H1 (cell line): ENCODE measurements around the gene CCDC30. TPM values are rescaled to one million over a fixed set of nuclear protein-coding genes. Genes with fewer than 3 reads are reported as not detected.

Experiments
- CTCF ChIA-PET: fragments of 300-600 bp; sonication (Branson Sonifier 250); formaldehyde crosslinking; loops from one replicate; lab custom pipeline; 2021; ENCODE audit not compliant: partially characterized antibody; lab: Charles Lee
- POLR2A ChIA-PET: fragments of 300-600 bp; sonication (Branson Sonifier 250); formaldehyde crosslinking; loops from one replicate; lab custom pipeline; 2021; ENCODE audit warnings: inconsistent platforms; ENCODE audit not compliant: partially characterized antibody; lab: Charles Lee
- DNase-seq, 2 experiments: peaks; one replicate each; pipeline versions ENCODE4 v3.0.0 to v3.0.0-alpha.2; 2010 to 2022; ENCODE audit warnings: low spot score in 2 of 2, low read depth in 1 of 2, mixed read lengths in 1 of 2
- FAIRE-seq: peaks from 2 replicates; lab custom pipeline; 2011; peaks lifted over from hg19 to GRCh38; lab: Jason Lieb, UNC
- H2AFZ ChIP-seq: 2 replicates; pipeline ENCODE4 v1.8.1; 2012; ENCODE audit warnings: low read length, inconsistent platforms
- H2AK5ac ChIP-seq: 2 replicates; pipeline ENCODE4 v1.6.1; 2013; ENCODE audit warnings: low read depth, low read length
- H2BK120ac ChIP-seq: replicated peaks from 2 replicates; pipeline ENCODE3; 2013; ENCODE audit warnings: low read depth, low read length, inconsistent platforms
- H2BK12ac ChIP-seq: 2 replicates; pipeline ENCODE4 v1.6.1; 2013; ENCODE audit warnings: low read depth, low read length
- H2BK15ac ChIP-seq: 2 replicates; pipeline ENCODE4 v1.6.1; 2013; ENCODE audit warnings: low read length
- H2BK20ac ChIP-seq: 2 replicates; pipeline ENCODE4 v1.6.1; 2013; ENCODE audit warnings: low read length
- H2BK5ac ChIP-seq: 2 replicates; pipeline ENCODE4 v1.6.1; 2013; ENCODE audit warnings: low read depth, low read length
- H3K14ac ChIP-seq: 2 replicates; pipeline ENCODE4 v1.6.1; 2013; ENCODE audit warnings: inconsistent platforms; ENCODE audit not compliant: insufficient read length
- H3K18ac ChIP-seq: 2 replicates; pipeline ENCODE4 v1.6.1; 2013; ENCODE audit warnings: low read length; ENCODE audit errors: extremely low read depth
- H3K23ac ChIP-seq: 2 replicates; pipeline ENCODE4 v1.6.1; 2013; ENCODE audit warnings: inconsistent platforms; ENCODE audit not compliant: insufficient read length
- H3K23me2 ChIP-seq: 2 replicates; pipeline ENCODE4 v1.6.1; 2013; ENCODE audit warnings: low read depth, low read length
- H3K27ac ChIP-seq: 2 replicates; pipeline ENCODE4 v1.6.1; 2011; ENCODE audit warnings: low read depth, low read length, inconsistent platforms
- H3K27me3 ChIP-seq, 4 experiments: replicated peaks in 1 of 4; 1 replicate in 1 of 4; 2 replicates in 3 of 4; pipeline versions ENCODE4 v1.6.1 to v1.8.1; 2011 to 2013; ENCODE audit warnings: low read length in 3 of 4, mild to moderate bottlenecking in 3 of 4, inconsistent platforms in 2 of 4, mixed read lengths in 2 of 4, moderate library complexity in 1 of 4; ENCODE audit not compliant: control insufficient read depth in 3 of 4, insufficient read depth in 3 of 4; ENCODE audit errors: extremely low read depth in 1 of 4
- H3K36me3 ChIP-seq, 4 experiments: 2 replicates each; pipeline versions ENCODE4 v1.6.1 to v1.8.1; 2011 to 2013; ENCODE audit warnings: mild to moderate bottlenecking in 4 of 4, low read length in 3 of 4, moderate library complexity in 2 of 4, control low read depth in 1 of 4, inconsistent platforms in 1 of 4; ENCODE audit not compliant: insufficient read depth in 4 of 4, control insufficient read depth in 2 of 4
- H3K4ac ChIP-seq: replicated peaks from 2 replicates; pipeline ENCODE3; 2013; ENCODE audit warnings: low read length, low read depth, mixed read lengths, inconsistent platforms; ENCODE audit not compliant: insufficient read length
- H3K4me1 ChIP-seq, 4 experiments: replicated peaks in 1 of 4; 1 replicate in 1 of 4; 2 replicates in 3 of 4; pipeline versions ENCODE4 v1.6.1 to v1.8.1; 2011 to 2013; ENCODE audit warnings: low read length in 3 of 4, inconsistent platforms in 2 of 4, mixed read lengths in 1 of 4; ENCODE audit not compliant: insufficient read depth in 4 of 4, control insufficient read depth in 3 of 4
- H3K4me2 ChIP-seq, 2 experiments: 2 replicates each; pipeline versions ENCODE4 v1.6.1 to v1.8.1; 2011 to 2013; ENCODE audit warnings: low read depth in 2 of 2, low read length in 2 of 2, control low read depth in 1 of 2, inconsistent platforms in 1 of 2, mild to moderate bottlenecking in 1 of 2; ENCODE audit not compliant: insufficient read depth in 1 of 2
- H3K4me3 ChIP-seq, 4 experiments: fragments of 200-600, 300-600 bp in 1 of 4; sonication (generic), shearing (Covaris generic), sonication (Bioruptor Twin) in 1 of 4; 2 replicates each; pipeline versions ENCODE4 v1.5.1 to v1.8.1; 2011 to 2016; ENCODE audit warnings: low read length in 4 of 4, low read depth in 3 of 4, control low read depth in 2 of 4, inconsistent platforms in 2 of 4, mild to moderate bottlenecking in 2 of 4, mixed read lengths in 1 of 4, moderate library complexity in 1 of 4; ENCODE audit not compliant: insufficient read depth in 2 of 4; ENCODE audit errors: extremely low read depth in 1 of 4
- H3K56ac ChIP-seq: replicated peaks from 2 replicates; pipeline ENCODE3; 2013; ENCODE audit warnings: low read depth, mild to moderate bottlenecking, mixed read lengths, low read length, inconsistent platforms; ENCODE audit not compliant: insufficient read length
- H3K79me1 ChIP-seq: 2 replicates; pipeline ENCODE4 v1.6.1; 2013; ENCODE audit warnings: low read depth, low read length, control low read depth
- H3K79me2 ChIP-seq, 2 experiments: 2 replicates each; pipeline versions ENCODE4 v1.6.1 to v1.8.1; 2012 to 2013; ENCODE audit warnings: low read length in 2 of 2, mild to moderate bottlenecking in 2 of 2, inconsistent platforms in 1 of 2; ENCODE audit not compliant: insufficient read depth in 2 of 2, control insufficient read depth in 1 of 2
- H3K9ac ChIP-seq, 4 experiments: replicated peaks in 1 of 4; 1 replicate in 1 of 4; 2 replicates in 3 of 4; pipeline versions ENCODE4 v1.6.1 to v1.8.1; 2011 to 2013; ENCODE audit warnings: low read depth in 3 of 4, low read length in 3 of 4, control low read depth in 2 of 4, mild to moderate bottlenecking in 2 of 4, moderate library complexity in 2 of 4, inconsistent platforms in 1 of 4; ENCODE audit errors: extremely low read depth in 1 of 4
- H3K9me3 ChIP-seq, 2 experiments: 2 replicates each; pipeline versions ENCODE4 v1.6.1 to v1.8.1; 2012 to 2013; ENCODE audit warnings: mild to moderate bottlenecking in 2 of 2, moderate library complexity in 2 of 2, control low read depth in 1 of 2, inconsistent platforms in 1 of 2, low read depth in 1 of 2, low read length in 1 of 2, mixed read lengths in 1 of 2; ENCODE audit not compliant: insufficient read depth in 2 of 2
- H4K20me1 ChIP-seq, 2 experiments: replicated peaks in 1 of 2; 2 replicates each; pipeline versions ENCODE3 to v1.8.1; 2011 to 2013; ENCODE audit warnings: inconsistent platforms in 2 of 2, low read length in 2 of 2, mild to moderate bottlenecking in 1 of 2; ENCODE audit not compliant: insufficient read depth in 2 of 2, control insufficient read depth in 1 of 2
- H4K5ac ChIP-seq: 2 replicates; pipeline ENCODE4 v1.6.1; 2013; ENCODE audit warnings: low read length, low read depth, mixed read lengths, inconsistent platforms; ENCODE audit not compliant: insufficient read length
- H4K8ac ChIP-seq: 2 replicates; pipeline ENCODE4 v1.8.0; 2013; ENCODE audit warnings: mild to moderate bottlenecking, moderate library complexity, low read length, inconsistent platforms; ENCODE audit not compliant: insufficient read depth; ENCODE audit errors: extremely low read depth
- H4K91ac ChIP-seq: replicated peaks from 2 replicates; pipeline ENCODE3; 2013; ENCODE audit warnings: low read length, mixed read lengths, inconsistent platforms; ENCODE audit not compliant: insufficient read length
- ATF3 ChIP-seq: IDR thresholded peaks from 2 replicates; pipeline ENCODE4 v1.6.1; 2011; ENCODE audit warnings: low read depth, mild to moderate bottlenecking, low read length; ENCODE audit not compliant: insufficient read depth
- CHD1 ChIP-seq: IDR thresholded peaks from 2 replicates; pipeline ENCODE4 v1.6.1; 2012; ENCODE audit warnings: low read depth, low read length, improper control_type of control experiment
- CHD2 ChIP-seq: IDR thresholded peaks from 2 replicates; pipeline ENCODE4 v1.6.1; 2012; ENCODE audit warnings: low read length, improper control_type of control experiment
- HDAC2 ChIP-seq, 2 experiments: fragments of 300-600 bp in 1 of 2; sonication (generic) in 1 of 2; IDR thresholded peaks; 2 replicates each; pipeline ENCODE4 v1.6.1; 2011 to 2012; ENCODE audit warnings: low read depth in 2 of 2, low read length in 2 of 2, mild to moderate bottlenecking in 2 of 2, moderate library complexity in 2 of 2, borderline replicate concordance in 1 of 2, inconsistent platforms in 1 of 2
- KDM1A ChIP-seq: fragments of 200-600, 300-600 bp; sonication (generic); IDR thresholded peaks from 2 replicates; pipeline ENCODE4 v1.7.1; 2016; ENCODE audit warnings: mild to moderate bottlenecking, low read length, borderline replicate concordance
- NANOG ChIP-seq: IDR thresholded peaks from 2 replicates; pipeline ENCODE4 v1.6.1; 2011; ENCODE audit warnings: low read length, low read depth, mild to moderate bottlenecking, inconsistent platforms; ENCODE audit not compliant: insufficient read depth, poor library complexity, severe bottlenecking
- PHF8 ChIP-seq: fragments of 200-600 bp; sonication (generic); conservative IDR thresholded peaks from 2 replicates; pipeline ENCODE4 v1.7.1; 2012; ENCODE audit warnings: low read depth, mild to moderate bottlenecking, inconsistent platforms, low read length, moderate library complexity
- RNF2 ChIP-seq: fragments of 200-900, 300-1000 bp; sonication (generic); IDR thresholded peaks from 2 replicates; pipeline ENCODE4 v1.7.1; 2016; ENCODE audit warnings: borderline replicate concordance, low read depth, mild to moderate bottlenecking, antibody characterized with exemption, low read length; ENCODE audit not compliant: poor library complexity, severe bottlenecking; ENCODE audit errors: missing control alignments
- SAP30 ChIP-seq: fragments of 300-600 bp; sonication (generic); IDR thresholded peaks from 2 replicates; pipeline ENCODE4 v1.7.1; 2012; ENCODE audit warnings: low read length, moderate library complexity, mild to moderate bottlenecking, inconsistent platforms; ENCODE audit not compliant: insufficient read depth, insufficient replicate concordance
- SP2 ChIP-seq: IDR thresholded peaks from 2 replicates; pipeline ENCODE4 v1.6.1; 2012; ENCODE audit warnings: mild to moderate bottlenecking, low read length, inconsistent platforms
- SP4 ChIP-seq: IDR thresholded peaks from 2 replicates; pipeline ENCODE4 v1.6.1; 2012; ENCODE audit warnings: low read length, inconsistent platforms
- TAF1 ChIP-seq: IDR thresholded peaks from 2 replicates; pipeline ENCODE4 v1.6.1; 2011; ENCODE audit warnings: mild to moderate bottlenecking, low read depth, low read length
- YY1 ChIP-seq: IDR thresholded peaks from 2 replicates; pipeline ENCODE4 v1.6.1; 2011; ENCODE audit warnings: low read depth, mild to moderate bottlenecking, low read length
- WGBS, 2 experiments: shearing (Covaris generic) in 1 of 2; methylation state at CpG; one replicate each; pipeline versions ENCODE4 v1.1.6 to v1.1.7; 2013 to 2015; ENCODE audit warnings: low lambda C conversion rate in 2 of 2, mixed read lengths in 2 of 2, inconsistent platforms in 1 of 2, low coverage in 1 of 2, missing lambda C conversion rate in 1 of 2; ENCODE audit not compliant: insufficient replicate concordance in 2 of 2, insufficient coverage in 1 of 2, insufficient read length in 1 of 2; ENCODE audit errors: extremely low coverage in 1 of 2, missing lambda C conversion rate in 1 of 2; 5-methylcytosine and 5-hydroxymethylcytosine counted together
- polyA plus RNA-seq, 7 experiments: library from polyadenylated mRNA; depleted of rRNA in 3 of 7; stranded (reverse) in 5 of 7; unstranded in 2 of 7; fragments of >200 nt in 5 of 7; fragments of 200-250 nt in 2 of 7; gene quantifications; 1 replicate in 5 of 7; 2 replicates in 1 of 7; 4 replicates in 1 of 7; pipeline versions ENCODE4 v1.2.1 to v1.2.3, GENCODE V29; 2011 to 2013; ENCODE audit warnings: missing spikeins in 2 of 7, mixed read lengths in 2 of 7
- total RNA-seq: library from RNA; stranded (reverse); fragmentation: NEBNext Ultra II Directional; extraction: Animal tissue kit (Norgen Biotek cat#: 25700); gene quantifications from 2 replicates; pipeline ENCODE4 v1.2.1, GENCODE V29; 2021

CCDC30 gene
- total and polyA plus RNA-seq, 2 of the 8 experiments (the other 6 are each of a cell fraction or from before 2014, with no cell fraction given): 0.60 to 1.8 TPM

- H4K91ac ChIP-seq: no peak overlapping the region
- no peak overlapping the region for H3K4ac ChIP-seq
- H3K14ac ChIP-seq: no peak overlapping the region
- H3K27ac ChIP-seq: no peak overlapping the region
- H3K79me2 ChIP-seq: no peaks in the 10 kb centered on the region
- no peaks in the 10 kb centered on the region for H3K27me3 ChIP-seq
- H2BK20ac ChIP-seq: no peak overlapping the region
- H3K23ac ChIP-seq: no peak overlapping the region
- POLR2A ChIA-PET: no interaction called here
- 85% methylated on average over 9 of the region's 9 CpGs; no CpG with 5 or more reads in 1 of the 2 experiments for WGBS, 2 experiments
- H3K4me3 ChIP-seq: no peak overlapping the region
- H3K36me3 ChIP-seq: no peaks in the 10 kb centered on the region
- peaks cover 0 to 10% (median 3%) of the 10 kb centered on the region in 4 experiments; a peak in 3 of 7 replicates for H3K4me1 ChIP-seq
- H2AFZ ChIP-seq: no peak overlapping the region
- no peaks in the 10 kb centered on the region for H4K20me1 ChIP-seq
- DNase-seq (no peak), FAIRE-seq (no peak)
- H2BK5ac ChIP-seq: no peak overlapping the region
- H2BK120ac ChIP-seq: no peak overlapping the region
- CTCF ChIA-PET: interaction anchor here (1.2 kb wide), 1 partner anchor 110 kb away, joined by 3 read pairs; no protein-coding TSS in a partner anchor
- H3K9ac ChIP-seq: no peak overlapping the region
- no peak overlapping the region for H3K56ac ChIP-seq
- H3K79me1 ChIP-seq: no peaks in the 10 kb centered on the region
- H3K4me2 ChIP-seq: no peak overlapping the region
- H2AK5ac ChIP-seq: no peak overlapping the region
- no peak overlapping the region for H3K18ac ChIP-seq
- TF ChIP-seq SP2 (no peak), NANOG (no peak), KDM1A (no peak), SAP30 (no peak), ATF3 (no peak), RNF2 (no peak), PHF8 (no peak), YY1 (no peak), CHD2 (no peak), SP4 (no peak), HDAC2 (IDR thresholded peaks at IDR 0.05; ENCODE audit: borderline replicate concordance in 1 of 2, low read depth in 2 of 2, low read length in 2 of 2) (no peak), TAF1 (no peak), CHD1 (no peak)
- no peaks in the 10 kb centered on the region for H3K23me2 ChIP-seq
- H4K5ac ChIP-seq: no peak overlapping the region
- no peak overlapping the region for H2BK12ac ChIP-seq
- H4K8ac ChIP-seq: no peak overlapping the region; the same call in 1 of the 2 replicates
- no peaks in the 10 kb centered on the region for H3K9me3 ChIP-seq
- no peak overlapping the region for H2BK15ac ChIP-seq
Observed at GRCh38 chr1:42422737-42423136, 40.3 kb upstream of the CCDC30 start.
